Neuronal stem cell (in vitro differentiated cells): Measurements from ENCODE around the gene PPP3CA.
"Not testable (repeated sequence)": the region's sequence is repeated elsewhere in the genome, so short reads cannot be mapped to it uniquely, and the experiment has no call there.

Experiments used
- DNase-seq: peaks from one replicate; pipeline ENCODE4 v3.0.0-alpha.2; 2013; ENCODE audit warnings: low spot score
- H2AFZ ChIP-seq: one replicate; pipeline ENCODE4 v1.6.1; 2013; ENCODE audit warnings: mild to moderate bottlenecking, low read length, inconsistent platforms
- H2AK5ac ChIP-seq: 2 replicates; pipeline ENCODE4 v1.6.1; 2013; ENCODE audit warnings: low read depth, mild to moderate bottlenecking, inconsistent platforms, low read length, moderate library complexity, mixed read lengths
- H2BK120ac ChIP-seq: 2 replicates; pipeline ENCODE4 v1.6.1; 2013; ENCODE audit warnings: low read depth, mild to moderate bottlenecking, inconsistent platforms, low read length, moderate library complexity, mixed read lengths
- H2BK12ac ChIP-seq: one replicate; pipeline ENCODE4 v1.6.1; 2013; ENCODE audit warnings: low read length, inconsistent platforms
- H2BK15ac ChIP-seq: 2 replicates; pipeline ENCODE4 v1.6.1; 2013; ENCODE audit warnings: mild to moderate bottlenecking, low read length, inconsistent platforms, mixed read lengths
- H2BK5ac ChIP-seq: one replicate; pipeline ENCODE4 v1.6.1; 2013; ENCODE audit warnings: inconsistent platforms, mild to moderate bottlenecking, low read length, moderate library complexity
- H3K14ac ChIP-seq: one replicate; pipeline ENCODE4 v1.6.1; 2013; ENCODE audit warnings: low read length, inconsistent platforms
- H3K18ac ChIP-seq: 2 replicates; pipeline ENCODE4 v1.6.1; 2013; ENCODE audit warnings: low read length, inconsistent platforms
- H3K23ac ChIP-seq: 2 replicates; pipeline ENCODE4 v1.6.1; 2013; ENCODE audit warnings: low read depth, mild to moderate bottlenecking, mixed read lengths, low read length, inconsistent platforms; ENCODE audit not compliant: poor library complexity
- H3K27ac ChIP-seq: replicated peaks from 3 replicates; pipeline ENCODE4 v1.5.1; 2013; ENCODE audit warnings: low read length, inconsistent platforms
- H3K27me3 ChIP-seq, 3 experiments: 2 replicates each; pipeline ENCODE4 v1.6.1; 2013; ENCODE audit warnings: low read length in 3 of 3, mild to moderate bottlenecking in 2 of 3, inconsistent platforms in 1 of 3, low read depth in 1 of 3, mixed read lengths in 1 of 3, moderate library complexity in 1 of 3; ENCODE audit not compliant: control insufficient read depth in 3 of 3, insufficient read depth in 3 of 3
- H3K36me3 ChIP-seq, 2 donors: replicated peaks in 1 of 2; 2 replicates each; pipeline ENCODE4 v1.6.1; 2013; ENCODE audit warnings: low read length in 2 of 2; ENCODE audit not compliant: control insufficient read depth in 2 of 2, insufficient read depth in 2 of 2
- H3K4ac ChIP-seq: 2 replicates; pipeline ENCODE4 v1.6.1; 2013; ENCODE audit warnings: inconsistent platforms, mild to moderate bottlenecking, low read length, moderate library complexity
- H3K4me1 ChIP-seq, 2 donors: 1 replicate in 1 of 2; 2 replicates in 1 of 2; pipeline ENCODE4 v1.6.1; 2013; ENCODE audit warnings: low read length in 2 of 2, low read depth in 1 of 2; ENCODE audit not compliant: control insufficient read depth in 2 of 2, insufficient read depth in 1 of 2
- H3K4me2 ChIP-seq: one replicate; pipeline ENCODE4 v1.6.1; 2013; ENCODE audit warnings: mild to moderate bottlenecking, low read length, inconsistent platforms; ENCODE audit not compliant: insufficient read depth, poor library complexity, severe bottlenecking
- H3K4me3 ChIP-seq, 2 donors: 2 replicates each; pipeline ENCODE4 v1.5.1; 2013; ENCODE audit warnings: low read length in 2 of 2, mild to moderate bottlenecking in 2 of 2, inconsistent platforms in 1 of 2, moderate library complexity in 1 of 2
- H3K79me1 ChIP-seq: one replicate; pipeline ENCODE4 v1.6.1; 2013; ENCODE audit warnings: low read depth, mild to moderate bottlenecking, inconsistent platforms, low read length, moderate library complexity
- H3K9ac ChIP-seq: one replicate; pipeline ENCODE4 v1.6.1; 2013; ENCODE audit warnings: mild to moderate bottlenecking, low read depth, low read length, inconsistent platforms; ENCODE audit not compliant: poor library complexity
- H3K9me3 ChIP-seq, 2 donors: replicated peaks in 1 of 2; 2 replicates each; pipeline versions ENCODE3 to v1.6.1; 2013; ENCODE audit warnings: low read length in 2 of 2, mild to moderate bottlenecking in 2 of 2, inconsistent platforms in 1 of 2, low read depth in 1 of 2, mixed read lengths in 1 of 2, moderate library complexity in 1 of 2; ENCODE audit not compliant: control insufficient read depth in 2 of 2, insufficient read depth in 1 of 2
- H4K8ac ChIP-seq: one replicate; pipeline ENCODE4 v1.6.1; 2013; ENCODE audit warnings: low read depth, mild to moderate bottlenecking, inconsistent platforms, low read length, moderate library complexity
- H4K91ac ChIP-seq: one replicate; pipeline ENCODE4 v1.6.1; 2013; ENCODE audit warnings: low read length, low read depth, mild to moderate bottlenecking, inconsistent platforms; ENCODE audit not compliant: poor library complexity
- WGBS, 2 donors: extraction: QIAGEN DNeasy Blood & Tissue Kit; methylation state at CpG; one replicate each; pipeline ENCODE4 v1.1.7; 2013; ENCODE audit warnings: missing lambda C conversion rate in 2 of 2, mixed read lengths in 1 of 2; ENCODE audit not compliant: insufficient read length in 2 of 2, insufficient replicate concordance in 1 of 2; ENCODE audit errors: extremely low coverage in 2 of 2; 5-methylcytosine and 5-hydroxymethylcytosine counted together

The PPP3CA gene

GRCh38 chr4:100991332-100992069 lies 355.8 kb downstream of the PPP3CA start:
- not testable (repeated sequence) for H2BK5ac ChIP-seq, H3K79me1 ChIP-seq, H2BK15ac ChIP-seq, H2AFZ ChIP-seq, H2BK12ac ChIP-seq, H3K36me3 ChIP-seq, H3K4ac ChIP-seq, H3K9ac ChIP-seq, H2AK5ac ChIP-seq, H3K27me3 ChIP-seq, H3K18ac ChIP-seq, H3K9me3 ChIP-seq, H3K14ac ChIP-seq, H3K23ac ChIP-seq, H3K4me3 ChIP-seq, H4K8ac ChIP-seq, H3K4me2 ChIP-seq, DNase-seq, H3K27ac ChIP-seq, H2BK120ac ChIP-seq, H3K4me1 ChIP-seq, H4K91ac ChIP-seq
- WGBS, 2 donors = no CpG with 5 or more reads among the region's 6 CpGs

DNA sequence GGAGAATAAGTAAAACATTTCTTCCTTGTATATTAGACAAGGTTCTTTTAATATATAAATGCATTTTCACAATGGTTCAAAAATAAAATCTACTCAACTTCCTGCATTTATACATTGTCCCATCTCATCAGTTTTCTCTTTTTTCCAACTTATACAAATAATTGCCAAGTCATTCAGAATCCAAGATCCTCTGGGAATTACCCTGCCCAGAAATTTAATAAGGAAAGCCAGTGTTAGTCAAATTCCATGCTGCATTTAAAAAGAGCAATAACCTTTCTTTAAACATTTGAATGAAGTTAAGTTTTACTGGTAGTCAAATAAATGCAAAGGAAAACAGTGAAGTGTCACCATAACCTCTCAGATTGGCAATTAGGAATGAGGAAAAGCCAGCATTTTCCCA lies 357.9 kb downstream of the PPP3CA start:
- Histone ChIP-seq H2AFZ (no peak overlapping the region), H3K9me3 (peaks cover 2 to 8% of the 10 kb centered on the region in 2 donors), H3K4me3 (no peak overlapping the region), H2BK15ac (no peak overlapping the region), H3K14ac (no peak overlapping the region), H3K4me2 (no peak overlapping the region), H3K27me3 (no peaks in the 10 kb centered on the region), H2BK5ac (no peak overlapping the region), H3K36me3 (no peaks in the 10 kb centered on the region), H4K8ac (no peak overlapping the region), H3K23ac (no peak overlapping the region), H3K79me1 (no peaks in the 10 kb centered on the region), H3K18ac (no peak overlapping the region), H2BK120ac (no peak overlapping the region), H2AK5ac (no peak overlapping the region), H3K9ac (no peak overlapping the region), H4K91ac (no peak overlapping the region), H2BK12ac (no peak overlapping the region), H3K27ac (no peak overlapping the region), H3K4me1 (peaks cover 3 to 4% of the 10 kb centered on the region in 2 donors), H3K4ac (no peak overlapping the region)
- no peak for DNase-seq

- no peak overlapping the region for H3K18ac ChIP-seq
- WGBS, 2 donors = no CpG with 5 or more reads among the region's 4 CpGs
- no peak overlapping the region for H3K4me2 ChIP-seq
Measured at GRCh38 chr4:100988876-100989275, 358.4 kb downstream of the PPP3CA start.

DNA sequence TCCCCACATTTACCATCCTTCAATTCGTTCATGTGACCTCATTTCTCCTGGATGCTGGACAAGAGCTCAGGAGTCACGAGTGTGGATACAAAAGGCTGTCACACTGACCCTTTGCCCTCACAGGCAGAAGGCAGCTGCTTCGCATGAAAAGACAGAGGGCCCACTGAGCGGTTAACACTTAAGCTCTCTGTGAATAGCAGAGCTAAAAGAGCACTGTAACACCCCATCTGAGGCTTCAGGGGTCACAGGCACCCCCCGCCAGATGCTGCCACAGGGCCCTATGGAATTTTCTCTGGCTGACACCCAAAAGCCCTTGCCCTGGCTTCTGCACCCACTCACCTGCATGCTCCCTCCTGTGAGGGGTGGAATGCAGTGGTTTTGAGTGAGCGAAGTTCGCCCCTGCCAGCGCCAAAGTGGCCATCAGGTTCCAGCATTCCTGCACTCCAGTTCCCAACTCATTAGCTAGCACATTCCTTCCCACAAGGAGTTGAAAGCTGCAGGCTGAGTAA lies 360.9 kb downstream of the PPP3CA start:
- Histone ChIP-seq H2BK5ac (no peak overlapping the region), H2BK15ac (no peak overlapping the region), H2AFZ (peak overlapping the region; percentile 65), H3K79me1 (no peaks in the 10 kb centered on the region), H2BK120ac (no peak overlapping the region), H4K8ac (no peak overlapping the region), H3K9ac (no peak overlapping the region), H3K4me3 (no peak overlapping the region), H3K4ac (no peak overlapping the region), H3K4me2 (no peak overlapping the region), H3K18ac (peak overlapping the region; percentile 72), H2BK12ac (peak overlapping the region; percentile 26), H3K9me3 (peaks cover 2 to 8% of the 10 kb centered on the region in 2 donors), H3K14ac (no peak overlapping the region), H3K23ac (no peak overlapping the region), H4K91ac (no peak overlapping the region), H3K27ac (peak overlapping the region; percentile 92), H2AK5ac (no peak overlapping the region), H3K36me3 (no peaks in the 10 kb centered on the region), H3K4me1 (peaks cover 4 to 5% of the 10 kb centered on the region in 2 donors), H3K27me3 (no peaks in the 10 kb centered on the region)
- WGBS, 2 donors = no CpG with 5 or more reads among the region's 8 CpGs
- peak; percentile 46 for DNase-seq

More at GRCh38 chr4:100988876-100989275, 358.4 kb downstream of the PPP3CA start:
- H2BK15ac ChIP-seq = no peak overlapping the region
- H3K4ac ChIP-seq = no peak overlapping the region
- no peak overlapping the region for H3K9ac ChIP-seq
- no peak overlapping the region for H3K14ac ChIP-seq
- H4K91ac ChIP-seq = no peak overlapping the region
- no peaks in the 10 kb centered on the region for H3K79me1 ChIP-seq
- no peak overlapping the region for H2BK5ac ChIP-seq
- H3K4me3 ChIP-seq = no peak overlapping the region
- peak overlapping the region; percentile 10 for H2AFZ ChIP-seq
- H3K23ac ChIP-seq = no peak overlapping the region
- H4K8ac ChIP-seq = no peak overlapping the region
- H3K36me3 ChIP-seq = no peaks in the 10 kb centered on the region
- no peak overlapping the region for H3K27ac ChIP-seq
- no peaks in the 10 kb centered on the region for H3K27me3 ChIP-seq
- no peak overlapping the region for H2AK5ac ChIP-seq
- H2BK120ac ChIP-seq = no peak overlapping the region
- H3K4me1 ChIP-seq = peaks cover 3 to 4% of the 10 kb centered on the region in 2 donors
- peaks cover 2 to 8% of the 10 kb centered on the region in 2 donors for H3K9me3 ChIP-seq
- no peak for DNase-seq
- H2BK12ac ChIP-seq = no peak overlapping the region
